Osteocyte (in vitro differentiated cells): Measurements from ENCODE around the gene ASIC1. TPM values are rescaled to one million over a fixed set of nuclear protein-coding genes. Genes with fewer than 3 reads are reported as not detected.

Experiments used
- DNase-seq: peaks from one replicate; pipeline ENCODE4 v3.0.0; 2021; ENCODE audit warnings: mixed read lengths; ENCODE audit not compliant: unreplicated experiment; ENCODE audit errors: extremely low spot score
- H3K27ac Mint-ChIP-seq: one replicate; pipeline ENCODE4 v1.8.0; 2021; ENCODE audit warnings: mild to moderate bottlenecking, mixed read lengths; ENCODE audit not compliant: unreplicated experiment
- H3K27me3 Mint-ChIP-seq: one replicate; pipeline ENCODE4 v1.8.0; 2021; ENCODE audit warnings: mixed read lengths; ENCODE audit not compliant: unreplicated experiment
- H3K36me3 Mint-ChIP-seq: one replicate; pipeline ENCODE4 v1.8.0; 2021; ENCODE audit warnings: mixed read lengths; ENCODE audit not compliant: unreplicated experiment
- H3K4me1 Mint-ChIP-seq: one replicate; pipeline ENCODE4 v1.8.0; 2021; ENCODE audit warnings: mixed read lengths; ENCODE audit not compliant: unreplicated experiment
- H3K4me3 Mint-ChIP-seq: one replicate; pipeline ENCODE4 v1.8.0; 2021; ENCODE audit warnings: mild to moderate bottlenecking, moderate library complexity, mixed read lengths; ENCODE audit not compliant: unreplicated experiment
- H3K9me3 Mint-ChIP-seq: one replicate; pipeline ENCODE4 v1.8.0; 2021; ENCODE audit warnings: mixed read lengths; ENCODE audit not compliant: unreplicated experiment
- CTCF ChIP-seq: fragments of 200-600 bp; sonication (generic); IDR thresholded peaks from 2 replicates; pipeline ENCODE4 v1.5.0; 2021; ENCODE audit warnings: antibody characterized with exemption, mild to moderate bottlenecking, moderate library complexity
- total RNA-seq: library from RNA; stranded (reverse); gene quantifications from 2 replicates; pipeline ENCODE4 v1.2.1, GENCODE V29; 2021

The ASIC1 gene
- total RNA-seq, 1 donor from 2014 or later = 2.1 TPM

- H3K4me3 Mint-ChIP-seq = no peak overlapping the region
- DNase-seq = no peak
- H3K27me3 Mint-ChIP-seq = no peaks in the 10 kb centered on the region
- no peaks in the 10 kb centered on the region for H3K9me3 Mint-ChIP-seq
- peaks cover 4% of the 10 kb centered on the region for H3K36me3 Mint-ChIP-seq
- peaks cover 42% of the 10 kb centered on the region for H3K4me1 Mint-ChIP-seq
- peak overlapping the region; percentile 59 for H3K27ac Mint-ChIP-seq
- no peak for TF ChIP-seq CTCF
Observed at GRCh38 chr12:50017641-50018040, 39.8 kb upstream of the ASIC1 start.

GRCh38 chr12:50018154-50018553 lies 39.2 kb upstream of the ASIC1 start:
- no peak for DNase-seq
- no peak for TF ChIP-seq CTCF
- H3K27ac Mint-ChIP-seq = peak overlapping the region; percentile 59
- no peak overlapping the region for H3K4me3 Mint-ChIP-seq
- H3K4me1 Mint-ChIP-seq = peaks cover 45% of the 10 kb centered on the region
- peaks cover 4% of the 10 kb centered on the region for H3K36me3 Mint-ChIP-seq
- no peaks in the 10 kb centered on the region for H3K27me3 Mint-ChIP-seq
- no peaks in the 10 kb centered on the region for H3K9me3 Mint-ChIP-seq

- no peaks in the 10 kb centered on the region for H3K36me3 Mint-ChIP-seq
- H3K27me3 Mint-ChIP-seq = no peaks in the 10 kb centered on the region
- H3K27ac Mint-ChIP-seq = peak overlapping the region; percentile 43
- H3K4me3 Mint-ChIP-seq = no peak overlapping the region
- H3K4me1 Mint-ChIP-seq = peaks cover 47% of the 10 kb centered on the region
- TF ChIP-seq CTCF = no peak
- no peaks in the 10 kb centered on the region for H3K9me3 Mint-ChIP-seq
- no peak for DNase-seq
Observed at GRCh38 chr12:50018968-50019367, 38.4 kb upstream of the ASIC1 start.

GRCh38 chr12:50019524-50019923 lies 37.9 kb upstream of the ASIC1 start:
- no peaks in the 10 kb centered on the region for H3K27me3 Mint-ChIP-seq
- no peaks in the 10 kb centered on the region for H3K9me3 Mint-ChIP-seq
- no peak for TF ChIP-seq CTCF
- no peak overlapping the region for H3K4me3 Mint-ChIP-seq
- no peaks in the 10 kb centered on the region for H3K36me3 Mint-ChIP-seq
- H3K27ac Mint-ChIP-seq = peak overlapping the region; percentile 43
- no peak for DNase-seq
- peaks cover 52% of the 10 kb centered on the region for H3K4me1 Mint-ChIP-seq

GRCh38 chr12:50021031-50021430 lies 36.4 kb upstream of the ASIC1 start:
- H3K36me3 Mint-ChIP-seq = peaks cover 1% of the 10 kb centered on the region
- H3K4me1 Mint-ChIP-seq = peaks cover 59% of the 10 kb centered on the region
- no peak overlapping the region for H3K4me3 Mint-ChIP-seq
- no peak for DNase-seq
- no peaks in the 10 kb centered on the region for H3K9me3 Mint-ChIP-seq
- peak overlapping the region; percentile 36 for H3K27ac Mint-ChIP-seq
- no peak for TF ChIP-seq CTCF
- no peaks in the 10 kb centered on the region for H3K27me3 Mint-ChIP-seq
